ENCODE data around the gene BBOF1.
"Not testable (repeated sequence)": the region's sequence is repeated elsewhere in the genome, so short reads cannot be mapped to it uniquely, and the experiment has no call there.

The BBOF1 gene

GRCh38 chr14:73997944-73998447, 21.2 kb upstream of the BBOF1 start:
- no peak overlapping the region for H3K27ac ChIP-seq (ENCODE audit: low read depth, low read length)
- H4K20me1 ChIP-seq (ENCODE audit: low read depth, low read length) = no peaks in the 10 kb centered on the region
- no peak overlapping the region for H3K4me3 ChIP-seq (ENCODE audit: insufficient read depth, low read length, poor library complexity, severe bottlenecking)
- H3K9me3 ChIP-seq (ENCODE audit: insufficient read depth, low read length) = no peaks in the 10 kb centered on the region
- peaks cover 19% of the 10 kb centered on the region for H3F3A ChIP-seq (ENCODE audit: insufficient read depth)
- H3K36me3 ChIP-seq (ENCODE audit: low read length) = no peaks in the 10 kb centered on the region
- H3K79me2 ChIP-seq (ENCODE audit: insufficient read depth, low read length) = no peaks in the 10 kb centered on the region
- TF ChIP-seq EZH2phosphoT487 (conservative IDR thresholded peaks at IDR 0.05; ENCODE audit: low read length) (no peak), CTCF (IDR thresholded peaks at IDR 0.05; ENCODE audit: insufficient read depth, low read length, poor library complexity, severe bottlenecking) (no peak)
- no peak overlapping the region for H3K9ac ChIP-seq (ENCODE audit: low read length)
- no peaks in the 10 kb centered on the region for H3K27me3 ChIP-seq (ENCODE audit: low read length)
- no peak overlapping the region for H2AFZ ChIP-seq (ENCODE audit: low read depth, low read length, severe bottlenecking)
- no peak overlapping the region for H3K4me2 ChIP-seq (ENCODE audit: low read depth, low read length, poor library complexity, severe bottlenecking)
- no peaks in the 10 kb centered on the region for H3K9me2 ChIP-seq (replicated peaks; ENCODE audit: insufficient read depth, low read length)

- Histone ChIP-seq H3K36me3 (ENCODE audit: low read length) (no peaks in the 10 kb centered on the region), H3K27ac (ENCODE audit: low read depth, low read length) (no peak overlapping the region), H3K9me2 (replicated peaks; ENCODE audit: insufficient read depth, low read length) (no peaks in the 10 kb centered on the region), H3K4me2 (ENCODE audit: low read depth, low read length, poor library complexity, severe bottlenecking) (no peak overlapping the region), H3K9ac (ENCODE audit: low read length) (no peak overlapping the region), H4K20me1 (ENCODE audit: low read depth, low read length) (no peaks in the 10 kb centered on the region), H3K27me3 (ENCODE audit: low read length) (no peaks in the 10 kb centered on the region), H3K4me3 (ENCODE audit: insufficient read depth, low read length, poor library complexity, severe bottlenecking) (no peak overlapping the region), H3K79me2 (ENCODE audit: insufficient read depth, low read length) (no peaks in the 10 kb centered on the region), H3F3A (ENCODE audit: insufficient read depth) (peaks cover 14% of the 10 kb centered on the region), H2AFZ (ENCODE audit: low read depth, low read length, severe bottlenecking) (no peak overlapping the region), H3K9me3 (ENCODE audit: insufficient read depth, low read length) (no peaks in the 10 kb centered on the region)
- TF ChIP-seq EZH2phosphoT487 (conservative IDR thresholded peaks at IDR 0.05; ENCODE audit: low read length) (no peak), CTCF (IDR thresholded peaks at IDR 0.05; ENCODE audit: insufficient read depth, low read length, poor library complexity, severe bottlenecking) (no peak)
These were observed 20.4 kb upstream of the BBOF1 start for GRCh38 chr14:73998726-73999125.

- not testable (repeated sequence) for H3K9me3 ChIP-seq (ENCODE audit: insufficient read depth, low read length); H3K9me2 ChIP-seq (replicated peaks; ENCODE audit: insufficient read depth, low read length); H4K20me1 ChIP-seq (ENCODE audit: low read depth, low read length); H2AFZ ChIP-seq (ENCODE audit: low read depth, low read length, severe bottlenecking); H3K9ac ChIP-seq (ENCODE audit: low read length); H3K36me3 ChIP-seq (ENCODE audit: low read length); H3K4me2 ChIP-seq (ENCODE audit: low read depth, low read length, poor library complexity, severe bottlenecking); H3K79me2 ChIP-seq (ENCODE audit: insufficient read depth, low read length); H3K27me3 ChIP-seq (ENCODE audit: low read length); H3F3A ChIP-seq (ENCODE audit: insufficient read depth); H3K27ac ChIP-seq (ENCODE audit: low read depth, low read length); H3K4me3 ChIP-seq (ENCODE audit: insufficient read depth, low read length, poor library complexity, severe bottlenecking)
These were observed 13.5 kb upstream of the BBOF1 start for GRCh38 chr14:74005664-74006063.

GRCh38 chr14:74008843-74009499, 10.2 kb upstream of the BBOF1 start:
- no peaks in the 10 kb centered on the region for H3F3A ChIP-seq (ENCODE audit: insufficient read depth)
- no peak overlapping the region for H2AFZ ChIP-seq (ENCODE audit: low read depth, low read length, severe bottlenecking)
- H3K9me3 ChIP-seq (ENCODE audit: insufficient read depth, low read length) = no peaks in the 10 kb centered on the region
- H3K27me3 ChIP-seq (ENCODE audit: low read length) = no peaks in the 10 kb centered on the region
- no peak overlapping the region for H3K27ac ChIP-seq (ENCODE audit: low read depth, low read length)
- no peaks in the 10 kb centered on the region for H3K79me2 ChIP-seq (ENCODE audit: insufficient read depth, low read length)
- peaks cover 7% of the 10 kb centered on the region; the same call in 1 of the 2 replicates for H3K36me3 ChIP-seq (ENCODE audit: low read length)
- no peak overlapping the region for H3K4me2 ChIP-seq (ENCODE audit: low read depth, low read length, poor library complexity, severe bottlenecking)
- H3K4me3 ChIP-seq (ENCODE audit: insufficient read depth, low read length, poor library complexity, severe bottlenecking) = no peak overlapping the region
- TF ChIP-seq CTCF (IDR thresholded peaks at IDR 0.05; ENCODE audit: insufficient read depth, low read length, poor library complexity, severe bottlenecking) (no peak), EZH2phosphoT487 (conservative IDR thresholded peaks at IDR 0.05; ENCODE audit: low read length) (no peak)
- H3K9ac ChIP-seq (ENCODE audit: low read length) = no peak overlapping the region
- no peaks in the 10 kb centered on the region for H4K20me1 ChIP-seq (ENCODE audit: low read depth, low read length)
- H3K9me2 ChIP-seq (replicated peaks; ENCODE audit: insufficient read depth, low read length) = no peaks in the 10 kb centered on the region
